Measurements from ENCODE around the gene SGTA. TPM values are rescaled to one million over a fixed set of nuclear protein-coding genes. Genes with fewer than 3 reads are reported as not detected.
"Not testable (repeated sequence)": the region's sequence is repeated elsewhere in the genome, so short reads cannot be mapped to it uniquely, and the experiment has no call there.

Gene SGTA
- total RNA-seq (2014; rRNA removed; shearing (Covaris generic)) = 56.5 and 67.0 TPM in 2 replicates

- H3K27ac ChIP-seq = peak within 1 kb of the TSS; percentile 69
- peak within 1 kb of the TSS; percentile 79 for H3K4me3 ChIP-seq
- no peaks in the 10 kb centered on the region for H3K27me3 ChIP-seq (replicated peaks)
- H3K36me3 ChIP-seq = peaks cover 20% of the 10 kb centered on the region
- no peaks in the 10 kb centered on the region for H3K9me3 ChIP-seq (replicated peaks)
- H3K4me1 ChIP-seq (replicated peaks) = peaks cover 21% of the 10 kb centered on the region
- DNase-seq (ENCODE audit: low read depth in 1 of 2, low spot score in 2 of 2) = peak; percentile 97 to 99
Measured at GRCh38 chr19:2782936-2783780, at the start of gene SGTA. Gene SGTA, minus strand, starts transcription at chr19:2783273. Its CDS starts 14,205 bp downstream, at chr19:2769068.

GRCh38 chr19:2827840-2828489 is 44.9 kb upstream of the SGTA start:
- DNase-seq (ENCODE audit: low read depth in 1 of 2, low spot score in 2 of 2) = no peak
- H3K9me3 ChIP-seq (replicated peaks) = peaks cover 13% of the 10 kb centered on the region
- H3K36me3 ChIP-seq = no peaks in the 10 kb centered on the region
- no peaks in the 10 kb centered on the region for H3K4me1 ChIP-seq (replicated peaks)
- H3K27me3 ChIP-seq (replicated peaks) = no peaks in the 10 kb centered on the region
- H3K4me3 ChIP-seq = no peak overlapping the region
- H3K27ac ChIP-seq = no peak overlapping the region

- Histone ChIP-seq H3K27me3 (replicated peaks) (no peaks in the 10 kb centered on the region), H3K4me1 (replicated peaks) (no peaks in the 10 kb centered on the region), H3K9me3 (replicated peaks) (peaks cover 9% of the 10 kb centered on the region), H3K27ac (no peak overlapping the region), H3K36me3 (no peaks in the 10 kb centered on the region), H3K4me3 (no peak overlapping the region)
- no peak for DNase-seq (ENCODE audit: low read depth in 1 of 2, low spot score in 2 of 2)
Measured at GRCh38 chr19:2827022-2827421, 43.9 kb upstream of the SGTA start.

- no peaks in the 10 kb centered on the region for H3K27me3 ChIP-seq (replicated peaks)
- peaks cover 6% of the 10 kb centered on the region for H3K36me3 ChIP-seq
- H3K4me3 ChIP-seq = no peak overlapping the region
- peaks cover 5% of the 10 kb centered on the region for H3K4me1 ChIP-seq (replicated peaks)
- H3K27ac ChIP-seq = no peak overlapping the region
- H3K9me3 ChIP-seq (replicated peaks) = peaks cover 9% of the 10 kb centered on the region
- DNase-seq (ENCODE audit: low read depth in 1 of 2, low spot score in 2 of 2) = no peak
Measured at GRCh38 chr19:2824129-2824528, 41.1 kb upstream of the SGTA start.

GRCh38 chr19:2823646-2824045 is 40.6 kb upstream of the SGTA start:
- peaks cover 5% of the 10 kb centered on the region for H3K4me1 ChIP-seq (replicated peaks)
- H3K9me3 ChIP-seq (replicated peaks) = peaks cover 9% of the 10 kb centered on the region
- H3K4me3 ChIP-seq = no peak overlapping the region
- H3K27ac ChIP-seq = no peak overlapping the region
- H3K36me3 ChIP-seq = peaks cover 6% of the 10 kb centered on the region
- H3K27me3 ChIP-seq (replicated peaks) = no peaks in the 10 kb centered on the region
- DNase-seq (ENCODE audit: low read depth in 1 of 2, low spot score in 2 of 2) = no peak

GRCh38 chr19:2822846-2823245 is 39.8 kb upstream of the SGTA start:
- peaks cover 6% of the 10 kb centered on the region for H3K36me3 ChIP-seq
- peaks cover 5% of the 10 kb centered on the region for H3K4me1 ChIP-seq (replicated peaks)
- H3K9me3 ChIP-seq (replicated peaks) = peaks cover 4% of the 10 kb centered on the region
- no peak for DNase-seq (ENCODE audit: low read depth in 1 of 2, low spot score in 2 of 2)
- no peak overlapping the region for H3K4me3 ChIP-seq
- H3K27ac ChIP-seq = no peak overlapping the region
- H3K27me3 ChIP-seq (replicated peaks) = no peaks in the 10 kb centered on the region

GRCh38 chr19:2820112-2820702 is 37.1 kb upstream of the SGTA start:
- no peak for DNase-seq (ENCODE audit: low read depth in 1 of 2, low spot score in 2 of 2)
- Histone ChIP-seq H3K4me1 (replicated peaks) (peaks cover 5% of the 10 kb centered on the region), H3K9me3 (replicated peaks) (no peaks in the 10 kb centered on the region; the same call in 1 of the 2 replicates), H3K27me3 (replicated peaks) (no peaks in the 10 kb centered on the region), H3K4me3 (peak overlapping the region; percentile 86), H3K27ac (no peak overlapping the region; the same call in 1 of the 2 replicates), H3K36me3 (peaks cover 6% of the 10 kb centered on the region)

- Histone ChIP-seq H3K4me1 (replicated peaks) (peaks cover 5% of the 10 kb centered on the region), H3K27ac (no peak within 1 kb of the TSS; the same call in 1 of the 2 replicates)
Measured at GRCh38 chr19:2819540-2820111, 36.6 kb upstream of the SGTA start, which contains the start of gene ZNF554. Gene ZNF554, plus strand, starts transcription at chr19:2819868. Its CDS starts 204 bp downstream, at chr19:2820072.

GRCh38 chr19:2817237-2817829 is 34.3 kb upstream of the SGTA start:
- H3K27me3 ChIP-seq (replicated peaks); H3K4me3 ChIP-seq; H3K9me3 ChIP-seq (replicated peaks); H3K4me1 ChIP-seq (replicated peaks); DNase-seq (ENCODE audit: low read depth in 1 of 2, low spot score in 2 of 2); H3K27ac ChIP-seq: not testable (repeated sequence)
- H3K36me3 ChIP-seq = peaks cover 24% of the 10 kb centered on the region

More at GRCh38 chr19:2819540-2820111, 36.6 kb upstream of the SGTA start, which contains the start of gene ZNF554:
- H3K9me3 ChIP-seq (replicated peaks) = no peaks in the 10 kb centered on the region; the same call in 1 of the 2 replicates
- peak; percentile 79 to 97 for DNase-seq (ENCODE audit: low read depth in 1 of 2, low spot score in 2 of 2)
- peaks cover 6% of the 10 kb centered on the region for H3K36me3 ChIP-seq
- H3K27me3 ChIP-seq (replicated peaks) = no peaks in the 10 kb centered on the region
- peak within 1 kb of the TSS; percentile 86 for H3K4me3 ChIP-seq

GRCh38 chr19:2816641-2817040 is 33.6 kb upstream of the SGTA start:
- no peak for DNase-seq (ENCODE audit: low read depth in 1 of 2, low spot score in 2 of 2)
- H3K9me3 ChIP-seq (replicated peaks) = no peaks in the 10 kb centered on the region; the same call in 1 of the 2 replicates
- H3K36me3 ChIP-seq = peaks cover 28% of the 10 kb centered on the region
- no peak overlapping the region for H3K27ac ChIP-seq
- H3K4me3 ChIP-seq = no peak overlapping the region
- H3K27me3 ChIP-seq (replicated peaks) = no peaks in the 10 kb centered on the region
- peaks cover 5% of the 10 kb centered on the region for H3K4me1 ChIP-seq (replicated peaks)

GRCh38 chr19:2815923-2816322 is 32.9 kb upstream of the SGTA start:
- H3K36me3 ChIP-seq = peaks cover 34% of the 10 kb centered on the region

GRCh38 chr19:2815191-2815614 is 32.1 kb upstream of the SGTA start:
- H3K4me1 ChIP-seq (replicated peaks) = peaks cover 3% of the 10 kb centered on the region
- no peak overlapping the region for H3K4me3 ChIP-seq
- H3K27ac ChIP-seq = no peak overlapping the region
- H3K9me3 ChIP-seq (replicated peaks) = no peaks in the 10 kb centered on the region; the same call in 1 of the 2 replicates
- H3K27me3 ChIP-seq (replicated peaks) = no peaks in the 10 kb centered on the region
- no peak for DNase-seq (ENCODE audit: low read depth in 1 of 2, low spot score in 2 of 2)
- H3K36me3 ChIP-seq = peaks cover 38% of the 10 kb centered on the region

More at GRCh38 chr19:2815923-2816322, 32.9 kb upstream of the SGTA start:
- H3K4me3 ChIP-seq = no peak overlapping the region
- no peak for DNase-seq (ENCODE audit: low read depth in 1 of 2, low spot score in 2 of 2)
- no peaks in the 10 kb centered on the region; the same call in 1 of the 2 replicates for H3K9me3 ChIP-seq (replicated peaks)
- H3K27me3 ChIP-seq (replicated peaks) = no peaks in the 10 kb centered on the region
- H3K4me1 ChIP-seq (replicated peaks) = peaks cover 5% of the 10 kb centered on the region
- H3K27ac ChIP-seq = no peak overlapping the region

- Histone ChIP-seq H3K27ac (no peak overlapping the region), H3K9me3 (replicated peaks) (no peaks in the 10 kb centered on the region), H3K4me1 (replicated peaks) (no peaks in the 10 kb centered on the region), H3K27me3 (replicated peaks) (no peaks in the 10 kb centered on the region), H3K4me3 (no peak overlapping the region), H3K36me3 (peaks cover 41% of the 10 kb centered on the region)
- DNase-seq (ENCODE audit: low read depth in 1 of 2, low spot score in 2 of 2) = no peak
Measured at GRCh38 chr19:2814426-2814825, 31.4 kb upstream of the SGTA start.

Data from SJSA1 (cell line).